Stimulated activated memory B cell treated with anti-CD40 and anti-IgM and Interleukin-4, amounts not matched to agents 10 μg/mL and 1 μg/mL and 100 μg/mL, for 72 hours (primary cell): ENCODE results near the gene JPH2.

Experiments used
- ATAC-seq: fragments of 150-1000 bp; cut with Tn5 transposase; 2 replicates; pipeline ENCODE4 v1.10.0; 2021
- H3K27ac Mint-ChIP-seq: one replicate; pipeline ENCODE4 v1.8.0; 2022; ENCODE audit warnings: mild to moderate bottlenecking, mixed read lengths
- H3K27me3 Mint-ChIP-seq: one replicate; pipeline ENCODE4 v1.8.0; 2022; ENCODE audit warnings: mixed read lengths
- H3K36me3 Mint-ChIP-seq: one replicate; pipeline ENCODE4 v1.8.0; 2022; ENCODE audit warnings: mixed read lengths
- H3K4me1 Mint-ChIP-seq: one replicate; pipeline ENCODE4 v1.8.0; 2022; ENCODE audit warnings: mixed read lengths
- H3K4me3 Mint-ChIP-seq: one replicate; pipeline ENCODE4 v1.8.0; 2022; ENCODE audit warnings: mild to moderate bottlenecking, moderate library complexity, mixed read lengths
- H3K9me3 Mint-ChIP-seq: one replicate; pipeline ENCODE4 v1.8.0; 2022; ENCODE audit warnings: mixed read lengths

JPH2 gene

DNA sequence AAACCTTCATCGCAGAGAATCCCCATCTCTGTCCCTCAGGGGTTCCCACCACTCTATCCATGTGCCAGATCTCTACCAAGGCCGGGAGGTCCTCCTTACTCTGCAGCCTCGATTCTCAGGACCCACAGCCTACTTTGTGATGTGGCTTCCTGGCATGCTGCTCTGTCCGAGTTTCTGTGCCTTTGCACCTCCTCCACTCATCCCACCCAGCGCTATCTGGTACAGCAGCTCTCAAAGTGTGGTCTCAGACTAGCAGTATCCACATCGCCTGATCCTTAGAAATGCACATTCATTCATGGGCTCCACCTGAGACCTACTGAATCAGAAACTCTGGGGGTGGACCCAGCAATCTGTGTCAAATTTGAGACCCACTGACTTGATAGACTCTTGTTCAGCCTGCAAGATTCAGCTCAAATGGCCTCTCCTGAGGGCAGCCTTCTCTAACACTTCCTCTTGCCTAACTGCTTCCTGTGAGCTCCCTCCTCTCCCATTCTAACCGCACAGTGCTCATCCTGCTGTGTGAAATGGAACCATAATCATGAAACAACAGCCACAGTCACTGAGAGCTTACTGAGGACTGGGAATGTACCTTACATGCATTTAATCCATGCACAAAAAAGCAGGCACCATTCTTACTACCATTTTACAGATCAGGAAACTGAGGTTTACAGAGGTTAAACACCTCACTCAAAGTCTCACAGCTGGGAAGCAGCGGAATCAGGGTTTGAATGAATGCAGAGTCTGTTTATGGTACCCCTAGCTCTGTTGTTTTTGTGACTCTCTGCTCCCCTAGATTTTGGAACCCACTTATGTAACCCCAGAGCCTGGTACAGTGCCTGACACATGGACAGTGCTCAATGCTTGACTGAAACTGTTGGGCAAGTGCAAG is 69.4 kb downstream of the JPH2 start:
- H3K4me1 Mint-ChIP-seq = no peaks in the 10 kb centered on the region
- H3K9me3 Mint-ChIP-seq = no peaks in the 10 kb centered on the region
- H3K27me3 Mint-ChIP-seq = peaks cover 57% of the 10 kb centered on the region
- no peak overlapping the region for H3K27ac Mint-ChIP-seq
- H3K4me3 Mint-ChIP-seq = no peak overlapping the region
- ATAC-seq = no peak
- no peaks in the 10 kb centered on the region for H3K36me3 Mint-ChIP-seq

DNA sequence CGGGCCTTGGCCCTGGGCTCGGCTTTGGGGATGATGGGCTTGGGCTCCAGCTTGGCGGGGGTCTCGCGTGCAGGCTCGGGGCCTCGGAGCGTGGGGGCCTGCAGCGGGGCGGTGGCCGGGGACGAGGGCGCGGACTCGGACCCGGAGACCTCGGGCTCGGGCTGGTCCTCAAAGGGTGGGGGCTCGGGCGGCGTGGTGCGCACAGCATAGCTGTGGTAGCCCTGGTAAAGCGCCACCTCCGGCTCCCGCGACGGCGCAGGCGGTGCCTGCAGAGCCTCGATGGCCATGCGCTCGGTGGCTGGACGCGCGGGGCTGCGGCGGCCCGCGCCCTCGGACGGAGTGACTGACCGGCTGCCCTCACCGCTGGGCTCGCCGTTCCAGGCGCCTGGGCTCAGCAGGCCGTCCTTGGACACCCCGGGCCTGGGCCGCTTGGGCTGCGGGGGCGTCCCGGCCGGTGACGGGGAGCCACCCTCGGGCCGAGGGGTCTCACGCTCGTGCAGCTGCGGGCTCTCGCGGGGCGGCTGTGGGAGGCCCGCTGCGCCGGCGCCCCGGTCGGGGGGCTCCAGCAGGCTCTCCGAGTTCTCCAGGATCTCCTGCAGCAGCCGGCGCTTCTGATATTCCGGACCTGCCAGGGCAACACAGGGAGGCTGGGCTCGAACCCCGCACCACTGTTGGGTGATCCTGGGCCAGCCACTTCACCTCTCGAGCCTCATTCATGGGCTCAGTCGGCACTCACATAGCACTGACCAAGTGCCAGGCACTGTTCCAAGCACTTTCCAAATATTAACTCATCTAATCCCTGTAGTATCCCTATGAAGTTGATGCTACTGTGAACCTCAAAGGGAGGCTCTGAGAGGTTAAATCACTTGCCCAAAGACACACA is 71.0 kb downstream of the JPH2 start:
- Mint-ChIP-seq H3K36me3 (no peaks in the 10 kb centered on the region), H3K4me3 (no peak overlapping the region), H3K27ac (no peak overlapping the region), H3K9me3 (no peaks in the 10 kb centered on the region), H3K27me3 (peaks cover 71% of the 10 kb centered on the region), H3K4me1 (no peaks in the 10 kb centered on the region)
- ATAC-seq = peak; percentile 44

DNA sequence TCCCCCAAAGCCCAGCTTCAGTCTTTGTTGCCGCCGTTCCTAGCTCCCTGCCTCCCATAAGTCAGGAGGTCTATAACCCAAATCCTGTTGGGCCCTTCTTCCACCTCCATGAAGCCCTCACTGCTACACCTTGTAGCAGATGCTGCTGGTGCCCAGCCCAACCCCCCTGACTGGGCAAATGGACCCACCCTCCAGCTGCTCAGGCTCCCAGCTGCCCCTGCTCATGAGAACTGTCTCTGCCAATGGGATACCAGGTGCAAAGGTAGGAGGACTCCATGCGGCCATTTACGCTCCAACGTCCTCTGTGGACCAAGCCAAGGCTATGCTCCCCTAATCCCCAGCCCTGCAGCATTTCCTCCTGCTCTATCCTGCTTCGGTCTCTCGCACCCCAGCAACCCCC is 71.8 kb downstream of the JPH2 start:
- Mint-ChIP-seq H3K36me3 (no peaks in the 10 kb centered on the region), H3K9me3 (no peaks in the 10 kb centered on the region), H3K27me3 (peaks cover 79% of the 10 kb centered on the region), H3K4me1 (no peaks in the 10 kb centered on the region), H3K4me3 (no peak overlapping the region), H3K27ac (no peak overlapping the region)
- no peak for ATAC-seq

DNA sequence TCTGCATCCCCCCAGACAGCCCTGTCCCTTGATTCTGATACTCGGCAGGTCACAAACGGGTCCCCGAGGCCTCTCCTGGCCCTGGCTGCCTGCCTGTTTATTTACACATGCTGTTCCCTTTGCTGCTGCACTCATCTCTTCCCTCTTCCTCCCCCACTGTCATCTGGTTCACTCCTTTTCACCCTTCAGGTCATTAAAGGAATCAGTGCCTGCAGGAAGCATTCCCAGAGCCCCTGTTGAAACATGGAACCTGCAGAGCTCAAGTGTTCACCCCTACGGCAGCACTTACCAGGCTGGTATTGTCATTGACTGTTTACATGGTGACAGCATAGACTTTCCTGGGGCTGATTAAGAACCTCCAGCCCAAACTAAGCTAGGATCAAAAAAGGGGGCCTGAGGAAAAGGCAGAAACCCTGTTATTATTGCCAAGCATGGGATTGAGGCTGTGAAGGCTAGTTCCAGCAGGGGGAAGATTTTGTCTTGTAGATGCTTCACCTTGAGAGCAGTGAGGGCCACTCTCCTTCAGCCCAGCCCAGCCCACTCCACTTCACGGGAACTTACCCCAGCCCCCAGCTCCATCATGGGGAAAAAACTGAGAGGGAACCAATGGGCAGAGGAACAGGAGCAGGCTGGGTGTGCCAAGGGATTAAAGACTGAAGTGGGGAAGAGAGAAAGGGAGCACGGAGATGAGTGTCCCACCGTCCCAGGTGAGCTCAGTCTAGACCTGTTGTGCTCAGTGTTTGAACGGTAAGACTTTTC is 73.2 kb downstream of the JPH2 start:
- H3K4me1 Mint-ChIP-seq = no peaks in the 10 kb centered on the region
- H3K36me3 Mint-ChIP-seq = peaks cover 4% of the 10 kb centered on the region
- no peak overlapping the region for H3K4me3 Mint-ChIP-seq
- ATAC-seq = no peak
- peaks cover 2% of the 10 kb centered on the region for H3K9me3 Mint-ChIP-seq
- peaks cover 93% of the 10 kb centered on the region for H3K27me3 Mint-ChIP-seq
- no peak overlapping the region for H3K27ac Mint-ChIP-seq

DNA sequence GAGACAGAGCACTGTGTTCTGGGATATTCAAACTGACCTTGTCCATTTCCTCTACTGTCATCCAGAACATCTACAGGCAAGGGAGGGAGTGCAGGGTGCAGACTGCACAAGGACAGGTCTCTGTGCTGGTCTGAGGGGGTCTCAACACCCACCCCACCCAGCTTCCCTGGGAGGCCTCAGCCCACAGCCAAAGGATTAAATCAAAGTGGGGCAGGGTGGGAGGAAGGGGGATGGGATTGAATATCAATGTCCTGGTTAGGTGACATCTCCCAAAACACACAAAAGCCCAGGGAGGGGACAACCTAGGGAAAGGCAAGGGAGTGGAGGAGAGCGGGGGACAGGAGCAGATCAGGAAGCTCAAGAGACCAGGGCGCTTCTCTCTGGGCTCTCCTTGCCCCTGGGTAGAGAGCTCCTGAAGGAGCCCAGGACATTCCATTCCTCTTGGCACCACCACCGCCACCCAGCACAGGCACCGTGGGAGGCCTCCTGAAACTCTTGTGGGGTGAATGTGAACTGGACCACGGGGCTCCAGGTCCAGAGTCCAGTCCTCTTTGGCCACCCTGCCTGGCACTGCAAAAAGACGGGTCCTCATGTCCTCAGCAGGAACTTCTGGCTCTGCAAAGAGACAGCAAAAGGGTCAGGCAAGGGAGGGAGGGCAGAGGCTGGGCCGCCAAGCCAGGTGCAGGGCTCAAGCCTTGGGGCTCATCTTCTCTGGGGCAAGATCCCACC is 73.9 kb downstream of the JPH2 start:
- Mint-ChIP-seq H3K9me3 (peaks cover 4% of the 10 kb centered on the region), H3K4me1 (no peaks in the 10 kb centered on the region), H3K4me3 (no peak overlapping the region), H3K36me3 (peaks cover 6% of the 10 kb centered on the region), H3K27me3 (peaks cover 90% of the 10 kb centered on the region), H3K27ac (no peak overlapping the region)
- ATAC-seq = no peak

DNA sequence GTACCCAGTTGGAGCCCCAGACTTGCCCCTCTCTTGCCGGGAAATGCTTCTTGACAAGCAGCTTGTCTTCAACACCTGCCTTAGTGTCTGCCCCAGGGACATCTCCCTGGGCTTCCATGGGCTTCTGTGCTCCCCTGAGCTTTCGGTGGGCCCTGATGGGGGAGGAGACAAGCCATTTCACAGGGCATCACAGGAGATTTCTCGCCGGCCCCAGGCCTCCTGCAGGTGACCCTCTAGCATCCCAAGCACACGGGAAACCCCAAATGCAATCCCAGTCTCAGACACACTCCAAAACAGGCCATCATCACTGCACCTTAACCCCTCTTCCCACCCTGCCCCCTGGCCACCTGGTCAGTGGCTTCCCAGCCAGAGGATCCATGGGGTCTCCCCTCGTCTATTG is 74.5 kb downstream of the JPH2 start:
- ATAC-seq = no peak
- Mint-ChIP-seq H3K9me3 (peaks cover 7% of the 10 kb centered on the region), H3K27ac (no peak overlapping the region), H3K4me1 (no peaks in the 10 kb centered on the region), H3K4me3 (no peak overlapping the region), H3K27me3 (peaks cover 89% of the 10 kb centered on the region), H3K36me3 (peaks cover 6% of the 10 kb centered on the region)

DNA sequence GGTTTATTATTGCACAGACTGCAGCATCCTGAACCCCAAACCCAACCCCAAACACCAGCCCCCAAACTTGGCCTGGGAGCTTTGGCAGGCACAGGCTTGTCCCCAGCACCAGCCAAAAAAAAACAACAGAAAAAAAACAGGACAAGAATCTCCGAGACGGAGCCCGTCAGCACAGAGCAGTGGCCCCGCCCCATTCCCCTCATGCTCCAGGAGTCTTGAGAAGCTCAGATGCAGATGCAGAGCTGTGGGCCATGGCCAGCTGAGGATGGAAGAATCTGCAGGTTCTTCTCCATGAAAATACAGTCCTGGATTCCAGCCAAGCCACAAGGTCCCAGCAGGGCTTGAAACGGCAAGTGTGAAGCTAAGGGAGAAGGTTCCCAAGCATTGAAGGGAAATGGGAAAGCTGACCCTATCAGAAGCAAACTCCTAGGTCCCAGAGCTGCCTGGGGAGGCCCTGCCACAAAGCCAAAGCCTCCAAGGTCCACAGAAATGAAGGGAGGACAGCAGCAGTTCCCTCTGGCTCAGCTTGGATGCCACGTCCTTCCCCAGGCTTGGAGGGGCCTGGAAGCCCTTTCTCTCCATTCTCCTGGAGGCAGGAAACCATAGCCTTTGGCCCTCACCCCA is 75.2 kb downstream of the JPH2 start:
- Mint-ChIP-seq H3K4me1 (no peaks in the 10 kb centered on the region), H3K4me3 (no peak overlapping the region), H3K36me3 (peaks cover 6% of the 10 kb centered on the region), H3K27me3 (peaks cover 89% of the 10 kb centered on the region), H3K27ac (no peak overlapping the region), H3K9me3 (peaks cover 13% of the 10 kb centered on the region)
- ATAC-seq = no peak

DNA sequence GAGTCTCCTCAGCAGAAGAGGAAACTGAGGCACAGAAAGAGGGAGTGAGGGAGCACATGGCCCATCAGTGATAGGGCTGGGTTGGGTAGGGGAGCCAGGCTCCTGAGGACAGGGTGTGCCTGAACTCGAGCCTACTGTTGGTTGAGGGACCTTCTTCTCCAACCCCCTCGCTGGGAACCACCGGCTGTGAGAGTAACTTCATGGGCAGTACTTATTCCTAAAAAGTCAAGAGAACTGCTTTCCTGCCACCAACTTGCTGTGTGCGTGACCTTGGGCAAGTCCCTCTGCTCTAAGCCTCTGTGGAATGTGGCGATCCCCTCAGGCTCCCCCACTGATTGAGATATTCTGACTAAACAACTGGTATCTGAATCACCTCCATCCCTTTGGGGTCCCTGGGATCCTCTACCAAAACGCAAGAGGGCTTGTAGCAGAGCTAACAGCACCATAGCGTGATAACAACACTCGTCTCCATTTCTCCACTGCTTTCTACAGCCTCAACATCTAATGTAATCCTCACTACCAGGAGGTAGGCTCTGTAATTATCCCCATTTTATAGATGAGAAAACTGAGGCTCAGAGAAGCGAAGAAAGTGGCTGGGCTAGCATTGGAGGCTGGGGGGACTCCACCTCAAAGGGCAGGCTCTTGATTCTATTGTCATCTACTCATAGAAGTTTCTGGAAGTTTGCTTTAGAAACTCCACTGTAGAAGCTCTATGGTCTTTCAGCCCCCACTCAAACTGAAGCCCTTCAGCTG is 76.0 kb downstream of the JPH2 start:
- Mint-ChIP-seq H3K27ac (no peak overlapping the region), H3K36me3 (peaks cover 6% of the 10 kb centered on the region), H3K9me3 (peaks cover 13% of the 10 kb centered on the region), H3K4me3 (no peak overlapping the region), H3K27me3 (peaks cover 86% of the 10 kb centered on the region), H3K4me1 (no peaks in the 10 kb centered on the region)
- ATAC-seq = no peak

DNA sequence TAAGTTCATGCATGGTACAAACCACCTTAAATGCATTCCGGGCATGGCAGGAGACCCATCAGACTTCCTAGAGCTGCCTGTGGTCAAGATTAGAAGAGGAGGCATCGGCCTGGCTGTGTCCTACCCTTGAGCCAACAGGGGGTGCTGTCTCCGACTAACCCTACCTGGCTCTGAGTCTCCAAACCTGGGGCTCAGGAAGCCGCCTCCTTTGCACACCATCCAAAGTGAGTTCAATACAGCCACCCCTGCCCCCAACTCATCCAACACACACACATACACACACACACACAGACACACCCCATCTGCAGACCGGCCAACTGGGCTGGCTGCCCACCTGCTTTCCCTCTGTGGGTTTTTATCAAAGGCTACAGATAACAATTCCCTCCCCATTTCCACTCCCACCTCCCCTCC is 77.0 kb downstream of the JPH2 start:
- no peak for ATAC-seq
- Mint-ChIP-seq H3K4me1 (no peaks in the 10 kb centered on the region), H3K9me3 (peaks cover 13% of the 10 kb centered on the region), H3K36me3 (peaks cover 6% of the 10 kb centered on the region), H3K27ac (no peak overlapping the region), H3K27me3 (peaks cover 76% of the 10 kb centered on the region), H3K4me3 (no peak overlapping the region)

DNA sequence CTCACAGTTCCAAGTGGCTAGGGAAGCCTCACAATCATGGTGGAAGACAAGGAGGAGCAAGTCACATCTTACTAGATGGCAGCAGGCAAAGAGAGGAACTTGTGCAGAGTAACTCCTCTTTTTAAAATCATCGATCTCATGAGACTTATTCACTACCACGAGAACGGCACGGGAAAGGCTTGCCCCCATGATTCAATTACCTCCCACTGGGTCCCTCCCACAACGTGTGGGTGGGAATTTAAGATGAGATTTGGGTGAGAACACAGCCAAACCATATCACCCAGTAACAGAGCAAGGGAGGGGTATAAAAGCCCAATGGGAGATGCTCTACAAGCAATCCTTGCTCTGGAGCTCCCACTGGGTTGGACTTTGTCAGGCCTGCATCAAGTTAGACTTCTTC is 80.4 kb downstream of the JPH2 start:
- H3K27me3 Mint-ChIP-seq = peaks cover 62% of the 10 kb centered on the region
- no peak overlapping the region for H3K4me3 Mint-ChIP-seq
- peaks cover 6% of the 10 kb centered on the region for H3K36me3 Mint-ChIP-seq
- peaks cover 20% of the 10 kb centered on the region for H3K9me3 Mint-ChIP-seq
- ATAC-seq = no peak
- no peaks in the 10 kb centered on the region for H3K4me1 Mint-ChIP-seq
- H3K27ac Mint-ChIP-seq = no peak overlapping the region

DNA sequence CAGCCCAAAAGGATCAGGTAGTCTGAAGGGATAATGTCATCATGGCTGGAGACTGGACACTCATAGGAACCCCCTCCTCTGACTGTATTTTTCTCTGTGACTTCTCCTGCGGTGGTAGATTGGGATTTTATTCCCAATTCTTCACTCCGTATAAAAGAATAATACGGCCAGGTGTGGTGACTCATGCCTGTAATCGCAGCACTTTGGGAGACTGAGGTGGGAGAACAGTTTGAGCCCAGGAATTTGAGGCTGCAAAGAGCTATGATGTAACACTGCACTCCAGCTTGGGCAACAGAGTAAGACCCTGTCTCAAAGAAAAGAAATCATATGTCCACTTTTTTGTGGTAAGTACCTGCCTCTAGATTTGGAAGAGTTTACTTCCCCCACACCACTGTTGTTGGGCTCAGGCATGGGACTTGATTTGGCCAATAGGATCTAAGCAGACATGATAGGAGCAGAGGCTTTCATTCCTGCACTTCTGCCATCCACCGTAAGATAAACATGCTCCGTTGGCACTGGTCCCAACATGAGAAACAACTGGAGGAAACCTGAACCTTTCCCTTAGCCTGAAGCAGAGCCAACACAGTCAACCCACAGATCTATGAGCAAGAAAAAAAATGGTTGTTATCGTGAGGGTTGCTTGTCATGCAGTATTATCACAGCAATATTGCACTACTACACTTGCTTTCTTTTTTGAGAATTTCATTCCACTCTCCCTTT is 82.0 kb downstream of the JPH2 start:
- Mint-ChIP-seq H3K36me3 (peaks cover 6% of the 10 kb centered on the region), H3K4me1 (no peaks in the 10 kb centered on the region), H3K27ac (no peak overlapping the region), H3K4me3 (no peak overlapping the region), H3K9me3 (peaks cover 20% of the 10 kb centered on the region), H3K27me3 (peaks cover 62% of the 10 kb centered on the region)
- no peak for ATAC-seq

DNA sequence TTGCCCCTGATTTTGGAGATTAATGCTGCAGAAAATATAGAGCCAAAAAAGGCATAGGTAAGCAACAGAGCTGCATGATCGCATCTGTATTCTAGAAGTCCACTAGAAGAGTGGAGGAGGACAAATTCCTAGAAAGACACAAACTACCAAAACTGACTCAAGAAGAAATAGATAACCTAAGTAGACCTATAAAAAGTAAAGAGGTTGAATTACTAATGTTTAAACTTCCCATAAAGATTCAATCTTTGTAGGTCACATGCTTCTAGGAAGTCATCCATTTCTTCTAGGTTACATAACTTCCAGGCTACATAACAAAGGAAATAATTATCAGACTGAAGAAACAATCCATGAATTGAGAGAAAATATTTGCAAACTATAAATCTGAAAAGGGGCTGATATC is 84.4 kb downstream of the JPH2 start:
- H3K4me1 Mint-ChIP-seq = no peaks in the 10 kb centered on the region

DNA sequence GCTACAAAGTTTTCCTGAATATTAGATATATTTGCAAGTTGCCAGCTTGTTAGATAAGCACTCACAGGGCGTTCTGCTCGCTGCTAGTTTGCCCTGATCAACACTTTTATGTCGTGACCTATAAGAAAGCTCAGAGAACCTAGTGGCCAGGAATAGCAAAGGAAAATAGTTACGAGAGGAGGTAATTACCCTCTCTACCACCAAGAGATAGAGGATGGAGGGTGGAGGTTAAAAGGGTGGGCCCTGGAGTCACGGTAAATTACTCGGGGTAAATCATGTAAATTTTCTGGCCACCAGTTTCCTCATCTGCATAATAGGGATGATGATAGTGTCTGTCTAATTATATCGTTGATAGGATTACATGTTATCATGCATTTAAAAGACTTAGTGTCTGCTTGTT is 87.2 kb downstream of the JPH2 start:
- H3K27me3 Mint-ChIP-seq = peaks cover 72% of the 10 kb centered on the region
- no peak overlapping the region for H3K4me3 Mint-ChIP-seq
- H3K4me1 Mint-ChIP-seq = no peaks in the 10 kb centered on the region
- ATAC-seq = no peak
- H3K36me3 Mint-ChIP-seq = no peaks in the 10 kb centered on the region
- no peak overlapping the region for H3K27ac Mint-ChIP-seq
- peaks cover 7% of the 10 kb centered on the region for H3K9me3 Mint-ChIP-seq

More for the DNA sequence above, 84.4 kb downstream of the JPH2 start:
- H3K4me3 Mint-ChIP-seq = no peak overlapping the region
- H3K9me3 Mint-ChIP-seq = peaks cover 15% of the 10 kb centered on the region
- ATAC-seq = no peak
- no peaks in the 10 kb centered on the region for H3K36me3 Mint-ChIP-seq
- H3K27ac Mint-ChIP-seq = no peak overlapping the region
- peaks cover 66% of the 10 kb centered on the region for H3K27me3 Mint-ChIP-seq
